ENCODE results near the gene IFNAR1.

Gene IFNAR1

DNA sequence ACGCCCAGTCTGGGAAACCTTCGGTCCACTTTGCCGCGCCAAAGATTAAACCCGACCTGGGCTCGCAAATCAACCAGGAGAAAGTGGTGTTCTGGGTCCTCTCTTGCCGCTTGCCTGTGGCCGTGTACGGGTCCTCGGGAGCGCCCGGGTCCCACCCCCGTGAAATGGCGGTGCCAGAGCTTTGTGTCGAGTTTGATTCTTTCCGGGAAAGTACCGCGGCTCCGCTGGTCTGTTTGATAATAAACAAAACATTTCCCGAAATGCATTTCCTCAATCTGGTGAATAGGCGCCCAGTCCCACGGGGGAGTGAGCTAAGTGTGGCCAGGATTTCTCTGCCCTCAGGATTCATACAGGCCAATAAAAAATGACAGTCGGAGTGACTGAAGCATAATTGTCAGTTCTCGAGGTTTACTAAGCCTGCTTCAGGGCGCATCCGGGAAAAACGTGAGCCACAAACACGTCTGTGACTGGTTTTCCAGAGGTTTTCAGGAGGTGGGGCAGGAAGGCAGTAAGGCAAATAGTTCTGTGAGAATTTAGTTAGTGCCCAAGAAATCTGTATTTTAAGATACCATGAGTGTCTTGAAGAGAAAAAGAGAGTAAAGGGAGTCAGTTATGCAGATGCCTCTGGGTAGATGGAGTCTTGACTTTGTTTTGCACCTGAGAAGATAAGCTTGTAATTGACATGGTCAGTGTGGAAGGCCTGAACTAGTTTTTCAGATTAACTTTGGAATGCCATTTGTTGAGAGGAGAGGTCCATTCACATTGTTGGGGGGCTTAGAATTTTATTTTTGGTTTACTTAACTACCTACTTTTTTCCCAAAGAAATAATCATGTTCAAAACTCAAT, 675 bp downstream of the IFNAR1 start:
- Histone ChIP-seq H3F3A (ENCODE audit: insufficient read depth) (peaks cover 10% of the 10 kb centered on the region), H3K4me3 (ENCODE audit: insufficient read depth, low read length, poor library complexity, severe bottlenecking) (peak overlapping the region; percentile 66), H3K27me3 (ENCODE audit: low read length) (no peaks in the 10 kb centered on the region), H3K27ac (ENCODE audit: low read depth, low read length) (peak overlapping the region; percentile 67), H2AFZ (ENCODE audit: low read depth, low read length, severe bottlenecking) (peak overlapping the region; percentile 87), H3K4me2 (ENCODE audit: low read depth, low read length, poor library complexity, severe bottlenecking) (peak overlapping the region; percentile 84), H4K20me1 (ENCODE audit: low read depth, low read length) (no peaks in the 10 kb centered on the region), H3K36me3 (ENCODE audit: low read length) (no peaks in the 10 kb centered on the region), H3K9me2 (replicated peaks; ENCODE audit: insufficient read depth, low read length) (no peaks in the 10 kb centered on the region), H3K9ac (ENCODE audit: low read length) (peak overlapping the region; percentile 79), H3K9me3 (ENCODE audit: insufficient read depth, low read length) (no peaks in the 10 kb centered on the region), H3K79me2 (ENCODE audit: insufficient read depth, low read length) (peaks cover 53% of the 10 kb centered on the region)
- no peak for TF ChIP-seq CTCF (IDR thresholded peaks at IDR 0.05; ENCODE audit: insufficient read depth, low read length, poor library complexity, severe bottlenecking)

- no peaks in the 10 kb centered on the region for H4K20me1 ChIP-seq (ENCODE audit: low read depth, low read length)
- no peaks in the 10 kb centered on the region for H3K36me3 ChIP-seq (ENCODE audit: low read length)
- H3K9me3 ChIP-seq (ENCODE audit: insufficient read depth, low read length) = no peaks in the 10 kb centered on the region
- TF ChIP-seq EZH2phosphoT487 (conservative IDR thresholded peaks at IDR 0.05; ENCODE audit: low read length) = no peak
- TF ChIP-seq CTCF (IDR thresholded peaks at IDR 0.05; ENCODE audit: insufficient read depth, low read length, poor library complexity, severe bottlenecking) = no peak
- peaks cover 10% of the 10 kb centered on the region for H3F3A ChIP-seq (ENCODE audit: insufficient read depth)
- peaks cover 72% of the 10 kb centered on the region for H3K79me2 ChIP-seq (ENCODE audit: insufficient read depth, low read length)
- H3K4me2 ChIP-seq (ENCODE audit: low read depth, low read length, poor library complexity, severe bottlenecking) = peak overlapping the region; percentile 84
- H3K9me2 ChIP-seq (replicated peaks; ENCODE audit: insufficient read depth, low read length) = no peaks in the 10 kb centered on the region
- no peak overlapping the region for H3K9ac ChIP-seq (ENCODE audit: low read length)
- no peak overlapping the region for H3K4me3 ChIP-seq (ENCODE audit: insufficient read depth, low read length, poor library complexity, severe bottlenecking)
- H2AFZ ChIP-seq (ENCODE audit: low read depth, low read length, severe bottlenecking) = no peak overlapping the region
- H3K27ac ChIP-seq (ENCODE audit: low read depth, low read length) = no peak overlapping the region
- H3K27me3 ChIP-seq (ENCODE audit: low read length) = no peaks in the 10 kb centered on the region
These were observed 2.6 kb downstream of the IFNAR1 start for GRCh38 chr21:33327326-33327725.

- Histone ChIP-seq H3K27ac (ENCODE audit: low read depth, low read length) (no peak overlapping the region), H3K4me2 (ENCODE audit: low read depth, low read length, poor library complexity, severe bottlenecking) (no peak overlapping the region), H3K9me2 (replicated peaks; ENCODE audit: insufficient read depth, low read length) (no peaks in the 10 kb centered on the region), H2AFZ (ENCODE audit: low read depth, low read length, severe bottlenecking) (no peak overlapping the region), H3K4me3 (ENCODE audit: insufficient read depth, low read length, poor library complexity, severe bottlenecking) (no peak overlapping the region), H3K9ac (ENCODE audit: low read length) (no peak overlapping the region), H3K9me3 (ENCODE audit: insufficient read depth, low read length) (no peaks in the 10 kb centered on the region), H3K27me3 (ENCODE audit: low read length) (no peaks in the 10 kb centered on the region), H3K36me3 (ENCODE audit: low read length) (no peaks in the 10 kb centered on the region), H4K20me1 (ENCODE audit: low read depth, low read length) (no peaks in the 10 kb centered on the region), H3F3A (ENCODE audit: insufficient read depth) (peaks cover 10% of the 10 kb centered on the region), H3K79me2 (ENCODE audit: insufficient read depth, low read length) (peaks cover 75% of the 10 kb centered on the region)
- TF ChIP-seq CTCF (IDR thresholded peaks at IDR 0.05; ENCODE audit: insufficient read depth, low read length, poor library complexity, severe bottlenecking) = no peak
- TF ChIP-seq EZH2phosphoT487 (conservative IDR thresholded peaks at IDR 0.05; ENCODE audit: low read length) = no peak
These were observed 3.1 kb downstream of the IFNAR1 start for GRCh38 chr21:33327792-33328433.
